H1 (cell line): ENCODE data around the gene UGT3A1.

Experiments
- GABPA ChIP-seq: IDR thresholded peaks from 2 replicates; pipeline ENCODE4 v1.6.1; 2011; ENCODE audit warnings: mild to moderate bottlenecking, low read length, moderate library complexity, borderline replicate concordance; ENCODE audit not compliant: insufficient read depth
- RAD21 ChIP-seq, 2 experiments: IDR thresholded peaks in 1 of 2; conservative IDR thresholded peaks in 1 of 2; 2 replicates each; pipeline ENCODE4 v1.6.1; 2011; ENCODE audit warnings: low read depth in 2 of 2, low read length in 2 of 2, improper control_type of control experiment in 1 of 2, inconsistent platforms in 1 of 2, mild to moderate bottlenecking in 1 of 2, moderate library complexity in 1 of 2
- RFX5 ChIP-seq: IDR thresholded peaks from 2 replicates; pipeline ENCODE4 v1.6.1; 2011; ENCODE audit warnings: low read depth, low read length, improper control_type of control experiment, borderline replicate concordance

DNA sequence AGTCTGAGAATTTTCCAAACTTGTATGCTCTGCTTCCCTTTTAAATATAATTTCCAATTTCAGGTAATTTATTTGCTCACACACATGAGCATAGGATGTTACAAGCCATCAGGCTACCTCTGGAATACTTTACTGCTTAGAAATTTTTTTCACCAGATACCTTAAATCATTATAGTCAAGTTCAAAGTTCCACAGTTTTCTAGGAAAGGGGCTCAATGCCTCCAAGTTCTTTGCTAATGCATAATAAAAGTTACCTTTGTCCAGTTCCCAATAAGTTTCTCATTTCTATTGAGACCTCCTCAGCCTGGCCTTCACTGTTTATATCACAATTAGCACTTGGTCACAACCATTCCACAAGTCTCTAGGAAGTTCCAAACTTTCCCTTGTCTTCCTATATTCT, 16.2 kb upstream of the UGT3A1 start:
- TF ChIP-seq RFX5 (no peak), RAD21 (IDR thresholded peaks at IDR 0.05 in 1 of 2, conservative IDR thresholded peaks at IDR 0.05 in 1 of 2; ENCODE audit: low read depth in 2 of 2, low read length in 2 of 2) (no peak), GABPA (no peak)
